GM12878 (cell line): ENCODE data around the gene EYS. TPM values are rescaled to one million over a fixed set of nuclear protein-coding genes. Genes with fewer than 3 reads are reported as not detected.
A peak's percentile ranks its signal among the peaks of the same experiment; 100 is the strongest.

Experiments used
- ATAC-seq: fragments of 200-7000 bp; cut with Tn5 transposase; 3 replicates; pipeline ENCODE4 v1.9.1; 2020; ENCODE audit warnings: mild to moderate bottlenecking, moderate library complexity
- BruUV-seq: library from RNA; stranded (reverse); fragments of 400-500 nt; replicated peaks from 2 replicates; lab custom pipeline; 2021; lab: Mats Ljungman, UMichigan
- CTCF ChIA-PET: fragments of 300-600 bp; sonication (Branson Sonifier 250); formaldehyde crosslinking; extraction: SDS; loops from one replicate; lab custom pipeline; 2021; ENCODE audit warnings: inconsistent platforms; lab: Yijun Ruan, JAX
- POLR2A ChIA-PET: fragments of 350-600 bp; formaldehyde crosslinking; extraction: SDS; loops from one replicate; lab custom pipeline; 2021; ENCODE audit warnings: inconsistent platforms; lab: Charles Lee
- RAD21 ChIA-PET: fragments of 300-600 bp; sonication (Branson Sonifier 250); formaldehyde crosslinking; loops from one replicate; lab custom pipeline; 2023; ENCODE audit warnings: antibody characterized with exemption; ENCODE audit not compliant: unreplicated experiment; lab: Charles Lee
- SMC1A ChIA-PET: fragments of 300-600 bp; sonication (Branson Sonifier 250); formaldehyde crosslinking; loops from one replicate; lab custom pipeline; 2023; ENCODE audit not compliant: unreplicated experiment, uncharacterized antibody; lab: Charles Lee
- DNase-seq: peaks from one replicate; pipeline ENCODE4 v3.0.0-alpha.2; 2011; ENCODE audit warnings: low read depth, low spot score
- FAIRE-seq: peaks from 3 replicates; lab custom pipeline; 2011; peaks lifted over from hg19 to GRCh38; lab: Jason Lieb, UNC
- H2AFZ ChIP-seq: 2 replicates; pipeline ENCODE4 v1.6.0; 2011; ENCODE audit warnings: low read depth, low read length, control low read depth; ENCODE audit not compliant: control insufficient read depth
- H3K27ac ChIP-seq: 2 replicates; pipeline ENCODE4 v1.5.1; 2011; ENCODE audit warnings: control low read depth; ENCODE audit not compliant: control insufficient read depth, insufficient read depth
- H3K27me3 ChIP-seq, 2 experiments: replicated peaks in 1 of 2; 2 replicates each; pipeline versions ENCODE4 v1.6.0 to v1.6.1; 2011; ENCODE audit warnings: low read length in 1 of 2; ENCODE audit not compliant: control insufficient read depth in 2 of 2, insufficient read depth in 2 of 2
- H3K36me3 ChIP-seq, 2 experiments: 2 replicates each; pipeline ENCODE4 v1.5.1; 2011; ENCODE audit warnings: low read length in 1 of 2; ENCODE audit not compliant: control insufficient read depth in 2 of 2, insufficient read depth in 2 of 2
- H3K4me1 ChIP-seq: 2 replicates; pipeline ENCODE4 v1.6.1; 2011; ENCODE audit warnings: mild to moderate bottlenecking, low read length, moderate library complexity, mixed read lengths; ENCODE audit not compliant: control insufficient read depth, insufficient read depth
- H3K4me2 ChIP-seq: 2 replicates; pipeline ENCODE4 v1.6.0; 2011; ENCODE audit warnings: control low read depth; ENCODE audit not compliant: control insufficient read depth, insufficient read depth
- H3K4me3 ChIP-seq: fragments of 200-600 bp; sonication (generic); 2 replicates; pipeline ENCODE4 v1.5.1; 2016
- H3K79me2 ChIP-seq: 2 replicates; pipeline ENCODE4 v1.6.0; 2011; ENCODE audit warnings: low read length; ENCODE audit not compliant: control insufficient read depth, insufficient read depth
- H3K9ac ChIP-seq: 2 replicates; pipeline ENCODE4 v1.8.0; 2011; ENCODE audit warnings: low read length, control low read depth, mixed read lengths; ENCODE audit not compliant: control insufficient read depth, insufficient read depth
- H3K9me3 ChIP-seq: replicated peaks from 3 replicates; pipeline ENCODE4 v1.5.1; 2011; ENCODE audit warnings: mild to moderate bottlenecking, low read length; ENCODE audit not compliant: control insufficient read depth, insufficient read depth
- H4K20me1 ChIP-seq: 2 replicates; pipeline ENCODE4 v1.6.0; 2011; ENCODE audit not compliant: control insufficient read depth, insufficient read depth
- CTCF ChIP-seq, 3 experiments: IDR thresholded peaks in 2 of 3; conservative IDR thresholded peaks in 1 of 3; 2 replicates each; pipeline ENCODE4 v1.5.1; 2011; ENCODE audit warnings: low read depth in 3 of 3, low read length in 3 of 3, mild to moderate bottlenecking in 3 of 3, control low read depth in 2 of 3, moderate library complexity in 2 of 3, inconsistent platforms in 1 of 3, mixed read lengths in 1 of 3; ENCODE audit not compliant: control insufficient read depth in 2 of 3, insufficient read depth in 1 of 3; ENCODE audit errors: extremely low read depth in 1 of 3
- MTA2 ChIP-seq: fragments of 450-650 bp; IDR thresholded peaks from 2 replicates; pipeline ENCODE4 v1.6.1; 2016; ENCODE audit warnings: low read depth, mild to moderate bottlenecking, moderate library complexity
- PRDM15 ChIP-seq: fragments of 450-650 bp; formaldehyde crosslinking; IDR thresholded peaks from 2 replicates; pipeline ENCODE4 v1.4.0; 2020; ENCODE audit warnings: mild to moderate bottlenecking, moderate library complexity
- RUNX3 ChIP-seq: IDR thresholded peaks from 2 replicates; pipeline ENCODE4 v1.6.1; 2012; ENCODE audit warnings: low read length, inconsistent platforms
- SMC3 ChIP-seq: IDR thresholded peaks from 2 replicates; pipeline ENCODE4 v1.6.1; 2011; ENCODE audit warnings: low read length, improper control_type of control experiment, borderline replicate concordance
- SPI1 ChIP-seq: IDR thresholded peaks from 2 replicates; pipeline ENCODE4 v1.6.1; 2011; ENCODE audit warnings: low read depth, mild to moderate bottlenecking, low read length, moderate library complexity, borderline replicate concordance; ENCODE audit not compliant: insufficient read depth
- SREBF1 ChIP-seq: IDR thresholded peaks from 2 replicates; pipeline ENCODE4 v1.6.1; 2012; ENCODE audit warnings: mild to moderate bottlenecking, low read length
- WGBS: methylation state at CpG from one replicate; pipeline ENCODE4 v1.1.6; 2016; ENCODE audit warnings: low lambda C conversion rate; ENCODE audit not compliant: insufficient replicate concordance, insufficient coverage; ENCODE audit errors: missing lambda C conversion rate; 5-methylcytosine and 5-hydroxymethylcytosine counted together
- in situ Hi-C: fragments of 300-500 bp; cut with MboI; formaldehyde crosslinking; loops from 9 replicates; pipeline ENCODE4 v1.14.3; 2018; ENCODE audit warnings: mixed read lengths
- intact Hi-C: fragments of 100-400 bp; cut with micrococcal nuclease; formaldehyde crosslinking; loops from one replicate; pipeline ENCODE4 v1.14.2; 2022; ENCODE audit not compliant: unreplicated experiment
- polyA plus RNA-seq, 11 experiments: library from polyadenylated mRNA; depleted of rRNA in 4 of 11; unstranded in 6 of 11; stranded (reverse) in 5 of 11; fragments of >200 nt; fragmentation: Nextera tagmentation in 4 of 11; fragmentation: Illumina TruSeq in 1 of 11; extraction: Ambion mirVana in 4 of 11; extraction: Trizol in 1 of 11; gene quantifications; 1 replicate in 1 of 11; 2 replicates in 10 of 11; pipeline versions ENCODE4 v1.2.1 to v1.2.3, GENCODE V29; 2011 to 2016; ENCODE audit warnings: inconsistent platforms in 2 of 11, missing spikeins in 2 of 11, low read depth in 1 of 11
- total RNA-seq, 4 experiments: library from RNA; depleted of rRNA in 3 of 4; stranded (reverse); fragments of >200 nt in 3 of 4; fragmentation: Illumina TruSeq in 1 of 4; extraction: Trizol in 1 of 4; gene quantifications; 2 replicates each; pipeline versions ENCODE4 v1.2.1 to v1.2.3, GENCODE V29; 2013 to 2021

EYS gene
- total and polyA plus RNA-seq, 10 of the 15 experiments (the other 5 are each of a cell fraction or from before 2014, with no cell fraction given) = under 0.01 to 0.14 (median 0.02) TPM; not detected in 1

- BruUV-seq = no TSS peak
- no peak overlapping the region for H2AFZ ChIP-seq
- POLR2A ChIA-PET = no interaction called here
Measured at GRCh38 chr6:63790334-63790733, 1916.7 kb downstream of the EYS start.

More at GRCh38 chr6:63790334-63790733, 1916.7 kb downstream of the EYS start:
- H3K79me2 ChIP-seq = no peaks in the 10 kb centered on the region
- TF ChIP-seq SMC3 (no peak), CTCF (IDR thresholded peaks at IDR 0.05 in 2 of 3, conservative IDR thresholded peaks at IDR 0.05 in 1 of 3; ENCODE audit: control insufficient read depth in 2 of 3, extremely low read depth in 1 of 3, insufficient read depth in 1 of 3, low read depth in 3 of 3, low read length in 3 of 3) (no peak), SPI1 (peak; percentile 80), RUNX3 (0 out of 2 replicates have a peak, but pooled peaks have one; percentile 16), SREBF1 (no peak), MTA2 (no peak), PRDM15 (CRISPR knock-in tag) (no peak)
- H3K36me3 ChIP-seq = no peaks in the 10 kb centered on the region
- H3K27me3 ChIP-seq = no peaks in the 10 kb centered on the region; a peak in 1 of 4 replicates
- no peak overlapping the region for H3K9ac ChIP-seq
- in situ Hi-C loops (loop anchor here (25.0 kb wide), 1 partner anchor 478 kb away; the partner anchor contains the start of gene LGSN), intact Hi-C loops (no loop called here)
- H3K9me3 ChIP-seq = no peaks in the 10 kb centered on the region
- no peaks in the 10 kb centered on the region for H4K20me1 ChIP-seq
- DNase-seq (no peak), ATAC-seq (peak; percentile 70), FAIRE-seq (no peak)
- H3K27ac ChIP-seq = no peak overlapping the region
- SMC1A ChIA-PET = interaction anchor here (1.5 to 1.7 kb wide), 2 partner anchors 26 to 438 kb away, joined by 3 to 6 read pairs; no protein-coding TSS in a partner anchor
- H3K4me2 ChIP-seq = peak overlapping the region; percentile 27; the same call in 1 of the 2 replicates
- RAD21 ChIA-PET = interaction anchor here (0.7 to 2.2 kb wide), 2 partner anchors 12 to 438 kb away, joined by 3 to 12 read pairs; no protein-coding TSS in a partner anchor
- no peak overlapping the region for H3K4me3 ChIP-seq
- CTCF ChIA-PET = interaction anchor here (1.0 to 1.8 kb wide), 5 partner anchors 12 to 438 kb away, joined by 3 to 4 read pairs (median 4); no protein-coding TSS in a partner anchor
- peaks cover 6% of the 10 kb centered on the region; the same call in 1 of the 2 replicates for H3K4me1 ChIP-seq
- WGBS = 11% methylated on average over 3 of the region's 3 CpGs
